Measurements from ENCODE around the gene CASP6.

Gene CASP6

GRCh38 chr4:109746728-109747127 is 43.5 kb upstream of the CASP6 start:
- H3K36me3 ChIP-seq (replicated peaks; ENCODE audit: insufficient read depth, low read length) = no peaks in the 10 kb centered on the region
- no peaks in the 10 kb centered on the region for H3K27me3 ChIP-seq (replicated peaks; ENCODE audit: insufficient read depth, low read length)
- TF ChIP-seq CTCF (IDR thresholded peaks at IDR 0.05; ENCODE audit: low read length) (no peak), EZH2 (optimal IDR thresholded peaks at IDR 0.05; ENCODE audit: low read depth, low read length) (no peak), EZH2phosphoT487 (IDR thresholded peaks at IDR 0.05; ENCODE audit: low read length) (no peak)
- DNase-seq = no peak
- H3K9ac ChIP-seq (ENCODE audit: low read length) = no peak overlapping the region
- H3K4me1 ChIP-seq (ENCODE audit: low read length) = no peaks in the 10 kb centered on the region
- no peaks in the 10 kb centered on the region for H3K9me3 ChIP-seq (replicated peaks; ENCODE audit: insufficient read depth, low read length)
- no peaks in the 10 kb centered on the region for H3K79me2 ChIP-seq (ENCODE audit: low read length)
- H4K20me1 ChIP-seq (ENCODE audit: insufficient read depth, low read length) = no peaks in the 10 kb centered on the region
- no peaks in the 10 kb centered on the region for H3F3A ChIP-seq (ENCODE audit: insufficient read depth, low read length)
- H3K4me2 ChIP-seq (ENCODE audit: low read depth, low read length) = no peak overlapping the region
- H3K9me2 ChIP-seq (replicated peaks; ENCODE audit: insufficient read depth, low read length) = no peaks in the 10 kb centered on the region
- H3K27ac ChIP-seq (ENCODE audit: low read length) = no peak overlapping the region
- no peak overlapping the region for H3K4me3 ChIP-seq (ENCODE audit: low read length)
- H2AFZ ChIP-seq (ENCODE audit: low read length) = no peak overlapping the region

DNA sequence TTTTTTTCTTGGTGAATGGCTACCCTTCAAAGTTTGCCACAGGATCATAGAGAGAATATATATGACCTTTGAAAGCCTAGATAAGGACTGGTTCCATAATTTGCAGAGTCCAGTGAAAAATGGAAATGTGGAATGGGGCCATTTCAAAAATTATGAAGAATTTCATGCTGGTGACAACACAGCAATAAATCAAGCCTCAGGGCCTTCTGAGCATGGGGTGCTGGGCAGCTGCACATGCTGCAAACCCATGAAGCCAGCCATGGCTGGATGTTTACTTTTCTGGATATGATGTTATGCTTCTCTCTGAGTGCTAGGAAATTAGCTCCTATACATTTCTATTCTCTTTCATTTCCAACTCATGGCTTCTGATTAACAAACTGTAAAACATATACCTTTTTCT is 42.6 kb upstream of the CASP6 start:
- no peak overlapping the region for H3K4me2 ChIP-seq (ENCODE audit: low read depth, low read length)
- no peaks in the 10 kb centered on the region for H3K79me2 ChIP-seq (ENCODE audit: low read length)
- H3K9me2 ChIP-seq (replicated peaks; ENCODE audit: insufficient read depth, low read length) = no peaks in the 10 kb centered on the region
- H3K27ac ChIP-seq (ENCODE audit: low read length) = no peak overlapping the region
- no peaks in the 10 kb centered on the region for H3K4me1 ChIP-seq (ENCODE audit: low read length)
- H3K9me3 ChIP-seq (replicated peaks; ENCODE audit: insufficient read depth, low read length) = no peaks in the 10 kb centered on the region
- H3K27me3 ChIP-seq (replicated peaks; ENCODE audit: insufficient read depth, low read length) = no peaks in the 10 kb centered on the region
- no peaks in the 10 kb centered on the region for H4K20me1 ChIP-seq (ENCODE audit: insufficient read depth, low read length)
- H3K36me3 ChIP-seq (replicated peaks; ENCODE audit: insufficient read depth, low read length) = no peaks in the 10 kb centered on the region
- no peaks in the 10 kb centered on the region for H3F3A ChIP-seq (ENCODE audit: insufficient read depth, low read length)
- TF ChIP-seq EZH2 (optimal IDR thresholded peaks at IDR 0.05; ENCODE audit: low read depth, low read length) = no peak
- no peak for TF ChIP-seq CTCF (IDR thresholded peaks at IDR 0.05; ENCODE audit: low read length)
- no peak for TF ChIP-seq EZH2phosphoT487 (IDR thresholded peaks at IDR 0.05; ENCODE audit: low read length)
- H3K4me3 ChIP-seq (ENCODE audit: low read length) = no peak overlapping the region
- H3K9ac ChIP-seq (ENCODE audit: low read length) = no peak overlapping the region
- no peak overlapping the region for H2AFZ ChIP-seq (ENCODE audit: low read length)
- no peak for DNase-seq

DNA sequence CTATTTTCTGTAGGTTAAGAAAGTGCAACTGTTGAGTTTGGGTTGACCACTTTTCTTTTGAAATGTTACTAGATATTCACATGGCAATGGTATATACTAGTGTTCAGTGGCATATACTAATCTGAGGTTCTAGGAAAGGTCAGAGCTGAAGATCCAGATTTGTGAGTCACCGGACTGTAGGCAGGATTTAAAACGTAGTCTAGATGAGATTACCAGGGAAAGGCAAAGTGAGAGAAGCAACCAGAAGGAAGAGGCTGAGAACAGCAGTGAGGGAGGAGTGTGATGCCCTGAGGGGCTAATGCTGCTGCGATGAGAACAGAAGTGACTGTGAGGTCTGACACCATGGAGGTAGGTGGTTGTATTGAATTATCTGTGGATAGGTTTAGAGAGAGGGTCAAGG is 36.3 kb upstream of the CASP6 start:
- Histone ChIP-seq H3K4me1 (ENCODE audit: low read length) (no peaks in the 10 kb centered on the region), H3K4me3 (ENCODE audit: low read length) (no peak overlapping the region), H3K9me3 (replicated peaks; ENCODE audit: insufficient read depth, low read length) (no peaks in the 10 kb centered on the region), H3K4me2 (ENCODE audit: low read depth, low read length) (no peak overlapping the region), H4K20me1 (ENCODE audit: insufficient read depth, low read length) (no peaks in the 10 kb centered on the region), H3K27ac (ENCODE audit: low read length) (no peak overlapping the region), H3K9me2 (replicated peaks; ENCODE audit: insufficient read depth, low read length) (no peaks in the 10 kb centered on the region), H3K9ac (ENCODE audit: low read length) (no peak overlapping the region), H3K36me3 (replicated peaks; ENCODE audit: insufficient read depth, low read length) (no peaks in the 10 kb centered on the region), H3K27me3 (replicated peaks; ENCODE audit: insufficient read depth, low read length) (no peaks in the 10 kb centered on the region), H2AFZ (ENCODE audit: low read length) (no peak overlapping the region), H3K79me2 (ENCODE audit: low read length) (no peaks in the 10 kb centered on the region), H3F3A (ENCODE audit: insufficient read depth, low read length) (no peaks in the 10 kb centered on the region)
- no peak for DNase-seq
- TF ChIP-seq CTCF (IDR thresholded peaks at IDR 0.05; ENCODE audit: low read length) (no peak), EZH2 (optimal IDR thresholded peaks at IDR 0.05; ENCODE audit: low read depth, low read length) (no peak), EZH2phosphoT487 (IDR thresholded peaks at IDR 0.05; ENCODE audit: low read length) (no peak)
